ENCODE data around the gene MAFG.
"Not testable (repeated sequence)": the region's sequence is repeated elsewhere in the genome, so short reads cannot be mapped to it uniquely, and the experiment has no call there.

MAFG gene

GRCh38 chr17:81921996-81922565, 5.5 kb downstream of the MAFG start:
- no peak for DNase-seq

- no peak for DNase-seq
Measured at GRCh38 chr17:81921537-81921862, 6.0 kb downstream of the MAFG start.

GRCh38 chr17:81920612-81921536, 6.7 kb downstream of the MAFG start:
- DNase-seq: no peak

- no peak for DNase-seq
Measured at GRCh38 chr17:81918832-81919545, 8.5 kb downstream of the MAFG start.

- not testable (repeated sequence) for DNase-seq
Measured at GRCh38 chr17:81918333-81918669, 9.2 kb downstream of the MAFG start.

- DNase-seq: peak; percentile 92
Measured at GRCh38 chr17:81917565-81918332, 9.8 kb downstream of the MAFG start, which contains the start of gene SIRT7. Gene SIRT7 (minus strand): TSS chr17:81918176. CDS start chr17:81918131, 45 bp downstream.

GRCh38 chr17:81916234-81917001, 11.1 kb downstream of the MAFG start:
- DNase-seq: no peak

- no peak for DNase-seq
Measured at GRCh38 chr17:81915331-81915730, 12.2 kb downstream of the MAFG start.

GRCh38 chr17:81914103-81914850, 13.3 kb downstream of the MAFG start:
- no peak for DNase-seq

- DNase-seq: no peak
Measured at GRCh38 chr17:81913394-81914102, 14.0 kb downstream of the MAFG start.

- no peak for DNase-seq
Measured at GRCh38 chr17:81912441-81913309, 14.9 kb downstream of the MAFG start.

- no peak for DNase-seq
Measured at GRCh38 chr17:81911969-81912368, 15.6 kb downstream of the MAFG start.

- peak; percentile 96 for DNase-seq
Measured at GRCh38 chr17:81911277-81911961, 16.1 kb downstream of the MAFG start, which contains the start of gene PCYT2. Gene PCYT2 (minus strand): TSS chr17:81911399. CDS start chr17:81911355, 44 bp downstream.

- no peak for DNase-seq
Measured at GRCh38 chr17:81910840-81911276, 16.7 kb downstream of the MAFG start.

- DNase-seq: no peak
Measured at GRCh38 chr17:81909966-81910839, 17.3 kb downstream of the MAFG start.

GRCh38 chr17:81909231-81909630, 18.3 kb downstream of the MAFG start:
- no peak for DNase-seq

- DNase-seq: no peak
Measured at GRCh38 chr17:81908793-81909192, 18.7 kb downstream of the MAFG start.

Measured in CD4-positive, alpha-beta T cell treated with Interleukin-6 for 4 hours (primary cell).